ENCODE data around the gene ARSA.
"Not testable (repeated sequence)": the region's sequence is repeated elsewhere in the genome, so short reads cannot be mapped to it uniquely, and the experiment has no call there.

ARSA gene

DNA sequence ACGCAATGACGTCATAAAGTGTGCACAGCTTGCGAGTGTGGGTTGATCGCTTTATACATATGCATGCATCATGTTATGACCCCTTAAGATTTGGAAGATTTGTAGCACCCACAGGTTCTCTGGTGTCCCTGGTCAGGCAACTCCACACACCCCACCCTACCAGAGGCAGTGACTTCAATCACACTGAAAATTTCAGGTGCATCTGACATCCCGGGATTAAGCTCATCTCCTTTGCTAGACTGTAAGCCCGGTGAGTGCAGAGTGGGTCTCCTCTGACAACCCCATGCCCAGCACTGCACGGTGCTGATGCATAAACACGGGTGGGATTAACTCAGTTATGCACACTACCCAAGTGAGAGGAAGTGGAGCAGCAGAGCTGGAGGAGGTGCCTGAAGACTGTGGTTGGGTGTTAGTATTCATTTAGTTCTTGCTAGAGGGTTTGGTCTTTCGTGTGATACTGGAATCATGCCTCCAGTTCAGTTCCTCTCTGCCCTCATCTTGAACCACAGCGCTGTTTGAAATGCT is 6.5 kb downstream of the ARSA start:
- no peak for DNase-seq (ENCODE audit: low read depth, low spot score)
- peaks cover 2% of the 10 kb centered on the region; the same call in 1 of the 2 replicates for H3K4me1 ChIP-seq (ENCODE audit: control insufficient read depth, insufficient read depth, low read length)
- no peak overlapping the region for H3K4me3 ChIP-seq (ENCODE audit: low read length)
- no peaks in the 10 kb centered on the region for H3K36me3 ChIP-seq (ENCODE audit: control insufficient read depth, insufficient read depth, low read length)
- no CpG with 5 or more reads among the region's 10 CpGs for WGBS (ENCODE audit: insufficient coverage, insufficient read length)
- no peaks in the 10 kb centered on the region for H3K9me3 ChIP-seq (ENCODE audit: control insufficient read depth, insufficient read depth, low read length)
- H3K27ac ChIP-seq (ENCODE audit: low read length) = no peak overlapping the region
- H3K27me3 ChIP-seq (ENCODE audit: control insufficient read depth, insufficient read depth, low read length) = no peaks in the 10 kb centered on the region

GRCh38 chr22:50620593-50621355 is 7.2 kb downstream of the ARSA start:
- WGBS (ENCODE audit: insufficient coverage, insufficient read length) = no CpG with 5 or more reads among the region's 25 CpGs
- no peak overlapping the region; the same call in 1 of the 2 replicates for H3K4me3 ChIP-seq (ENCODE audit: low read length)
- peaks cover 2% of the 10 kb centered on the region; the same call in 1 of the 2 replicates for H3K4me1 ChIP-seq (ENCODE audit: control insufficient read depth, insufficient read depth, low read length)
- H3K27me3 ChIP-seq (ENCODE audit: control insufficient read depth, insufficient read depth, low read length) = no peaks in the 10 kb centered on the region
- DNase-seq (ENCODE audit: low read depth, low spot score) = no peak
- H3K27ac ChIP-seq (ENCODE audit: low read length) = no peak overlapping the region
- no peaks in the 10 kb centered on the region for H3K36me3 ChIP-seq (ENCODE audit: control insufficient read depth, insufficient read depth, low read length)
- no peaks in the 10 kb centered on the region for H3K9me3 ChIP-seq (ENCODE audit: control insufficient read depth, insufficient read depth, low read length)

GRCh38 chr22:50614296-50614695 is 13.7 kb downstream of the ARSA start:
- not testable (repeated sequence) for H3K27ac ChIP-seq (ENCODE audit: low read length); DNase-seq (ENCODE audit: low read depth, low spot score); H3K4me3 ChIP-seq (ENCODE audit: low read length); H3K36me3 ChIP-seq (ENCODE audit: control insufficient read depth, insufficient read depth, low read length); H3K27me3 ChIP-seq (ENCODE audit: control insufficient read depth, insufficient read depth, low read length); H3K4me1 ChIP-seq (ENCODE audit: control insufficient read depth, insufficient read depth, low read length); H3K9me3 ChIP-seq (ENCODE audit: control insufficient read depth, insufficient read depth, low read length)
- WGBS (ENCODE audit: insufficient coverage, insufficient read length) = no CpG with 5 or more reads among the region's 3 CpGs

- no peak overlapping the region for H3K27ac ChIP-seq (ENCODE audit: low read length)
- DNase-seq (ENCODE audit: low read depth, low spot score) = no peak
- no peak overlapping the region for H3K4me3 ChIP-seq (ENCODE audit: low read length)
- H3K27me3 ChIP-seq (ENCODE audit: control insufficient read depth, insufficient read depth, low read length) = no peaks in the 10 kb centered on the region
- no CpG with 5 or more reads among the region's 22 CpGs for WGBS (ENCODE audit: insufficient coverage, insufficient read length)
- H3K36me3 ChIP-seq (ENCODE audit: control insufficient read depth, insufficient read depth, low read length) = no peaks in the 10 kb centered on the region
- no peaks in the 10 kb centered on the region for H3K9me3 ChIP-seq (ENCODE audit: control insufficient read depth, insufficient read depth, low read length)
- 0 out of 2 replicates have a peak, but pooled peaks cover 3% of the 10 kb centered on the region for H3K4me1 ChIP-seq (ENCODE audit: control insufficient read depth, insufficient read depth, low read length)
These were observed 14.5 kb downstream of the ARSA start for GRCh38 chr22:50613291-50613981.

DNA sequence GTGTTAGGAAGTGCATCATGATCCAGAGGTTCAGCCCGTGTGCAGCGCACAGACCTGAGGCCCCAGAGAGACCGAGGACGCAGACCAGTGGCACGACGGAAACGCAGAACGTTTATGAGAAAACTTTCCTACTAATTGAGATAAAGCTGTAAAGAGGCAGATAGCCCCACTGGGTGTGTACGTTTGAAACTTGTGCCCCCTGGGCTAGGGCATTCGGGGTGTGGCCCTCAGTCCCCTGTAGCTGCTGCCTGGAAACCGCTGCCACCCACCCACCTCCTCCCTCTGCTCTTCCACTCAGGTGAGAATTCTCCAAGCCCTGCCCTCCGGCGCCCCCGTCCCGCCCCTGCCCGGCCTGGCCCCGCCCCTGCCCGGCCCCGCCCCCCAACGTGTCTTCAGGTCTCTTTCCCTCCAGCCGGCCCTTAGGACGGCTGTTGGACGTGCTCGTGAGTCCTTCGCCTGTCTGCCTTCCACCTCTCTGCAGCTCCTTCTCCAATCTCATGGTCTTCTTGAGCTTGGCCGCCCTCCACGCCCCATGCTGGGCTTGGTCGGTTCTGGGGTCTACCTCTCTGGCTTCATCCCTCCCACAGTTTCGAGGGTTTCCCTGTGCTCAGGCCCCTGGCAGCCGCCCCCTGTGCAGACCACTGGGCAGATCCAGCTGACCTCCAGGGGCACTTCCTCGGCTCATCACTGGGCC is 15.3 kb downstream of the ARSA start:
- H3K9me3 ChIP-seq (ENCODE audit: control insufficient read depth, insufficient read depth, low read length) = no peaks in the 10 kb centered on the region
- H3K36me3 ChIP-seq (ENCODE audit: control insufficient read depth, insufficient read depth, low read length) = no peaks in the 10 kb centered on the region
- no CpG with 5 or more reads among the region's 31 CpGs for WGBS (ENCODE audit: insufficient coverage, insufficient read length)
- no peak overlapping the region for H3K27ac ChIP-seq (ENCODE audit: low read length)
- H3K27me3 ChIP-seq (ENCODE audit: control insufficient read depth, insufficient read depth, low read length) = no peaks in the 10 kb centered on the region
- 0 out of 2 replicates have a peak, but pooled peaks cover 3% of the 10 kb centered on the region for H3K4me1 ChIP-seq (ENCODE audit: control insufficient read depth, insufficient read depth, low read length)
- DNase-seq (ENCODE audit: low read depth, low spot score) = no peak
- no peak overlapping the region for H3K4me3 ChIP-seq (ENCODE audit: low read length)

- no CpG with 5 or more reads among the region's 6 CpGs for WGBS (ENCODE audit: insufficient coverage, insufficient read length)
- Histone ChIP-seq H3K27ac (ENCODE audit: low read length) (no peak overlapping the region), H3K4me1 (ENCODE audit: control insufficient read depth, insufficient read depth, low read length) (0 out of 2 replicates have a peak, but pooled peaks cover 3% of the 10 kb centered on the region), H3K27me3 (ENCODE audit: control insufficient read depth, insufficient read depth, low read length) (no peaks in the 10 kb centered on the region), H3K36me3 (ENCODE audit: control insufficient read depth, insufficient read depth, low read length) (no peaks in the 10 kb centered on the region), H3K9me3 (ENCODE audit: control insufficient read depth, insufficient read depth, low read length) (no peaks in the 10 kb centered on the region), H3K4me3 (ENCODE audit: low read length) (no peak overlapping the region)
- no peak for DNase-seq (ENCODE audit: low read depth, low spot score)
These were observed 15.8 kb downstream of the ARSA start for GRCh38 chr22:50612168-50612527.

DNA sequence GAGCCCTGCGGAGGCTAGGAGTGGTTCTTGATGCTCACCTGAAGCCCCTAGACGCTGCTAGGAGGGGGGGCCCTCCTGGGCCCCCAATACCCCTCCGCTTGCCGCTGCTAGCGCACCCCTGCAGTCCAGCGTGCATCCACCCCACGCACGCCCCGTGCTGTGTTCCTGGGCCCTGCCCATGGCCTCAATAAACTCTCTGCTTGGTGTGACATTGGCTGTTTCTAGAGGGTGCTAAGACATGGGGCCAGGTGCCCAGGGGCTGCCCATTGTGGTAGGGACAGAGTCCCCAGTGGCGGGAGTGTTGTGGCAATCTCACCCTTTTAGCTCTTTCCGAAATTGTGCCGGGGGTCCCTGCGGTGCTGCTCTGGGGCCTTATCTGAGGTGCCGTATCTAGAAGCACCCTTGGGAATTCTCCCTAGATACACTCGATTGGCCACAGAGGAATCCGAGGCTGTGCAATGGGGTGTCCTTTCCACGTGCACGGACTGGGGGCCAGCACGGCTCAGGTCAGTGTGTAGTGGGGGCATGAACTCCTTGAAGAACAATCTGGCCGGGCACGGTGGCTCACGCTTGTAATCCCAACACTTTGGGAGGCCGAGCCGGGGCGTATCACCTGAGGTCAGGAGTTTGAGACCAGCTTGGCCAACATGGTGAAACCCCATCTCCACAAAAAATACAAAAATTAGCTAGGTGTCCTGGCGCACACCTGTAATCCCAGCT is 16.5 kb downstream of the ARSA start:
- Histone ChIP-seq H3K4me3 (ENCODE audit: low read length) (no peak overlapping the region), H3K4me1 (ENCODE audit: control insufficient read depth, insufficient read depth, low read length) (0 out of 2 replicates have a peak, but pooled peaks cover 3% of the 10 kb centered on the region), H3K9me3 (ENCODE audit: control insufficient read depth, insufficient read depth, low read length) (no peaks in the 10 kb centered on the region), H3K27ac (ENCODE audit: low read length) (no peak overlapping the region), H3K27me3 (ENCODE audit: control insufficient read depth, insufficient read depth, low read length) (no peaks in the 10 kb centered on the region), H3K36me3 (ENCODE audit: control insufficient read depth, insufficient read depth, low read length) (no peaks in the 10 kb centered on the region)
- WGBS (ENCODE audit: insufficient coverage, insufficient read length) = no CpG with 5 or more reads among the region's 26 CpGs
- no peak for DNase-seq (ENCODE audit: low read depth, low spot score)

- H3K27ac ChIP-seq (ENCODE audit: low read length) = no peak overlapping the region
- WGBS (ENCODE audit: insufficient coverage, insufficient read length) = no CpG with 5 or more reads among the region's 17 CpGs
- H3K27me3 ChIP-seq (ENCODE audit: control insufficient read depth, insufficient read depth, low read length) = no peaks in the 10 kb centered on the region
- no peaks in the 10 kb centered on the region for H3K36me3 ChIP-seq (ENCODE audit: control insufficient read depth, insufficient read depth, low read length)
- 0 out of 2 replicates have a peak, but pooled peaks cover 3% of the 10 kb centered on the region for H3K4me1 ChIP-seq (ENCODE audit: control insufficient read depth, insufficient read depth, low read length)
- no peaks in the 10 kb centered on the region for H3K9me3 ChIP-seq (ENCODE audit: control insufficient read depth, insufficient read depth, low read length)
- no peak for DNase-seq (ENCODE audit: low read depth, low spot score)
- no peak overlapping the region for H3K4me3 ChIP-seq (ENCODE audit: low read length)
These were observed 17.4 kb downstream of the ARSA start for GRCh38 chr22:50610581-50610980.

GRCh38 chr22:50610041-50610451 is 17.9 kb downstream of the ARSA start:
- Histone ChIP-seq H3K36me3 (ENCODE audit: control insufficient read depth, insufficient read depth, low read length) (no peaks in the 10 kb centered on the region), H3K27me3 (ENCODE audit: control insufficient read depth, insufficient read depth, low read length) (no peaks in the 10 kb centered on the region), H3K27ac (ENCODE audit: low read length) (no peak overlapping the region), H3K4me3 (ENCODE audit: low read length) (no peak overlapping the region), H3K4me1 (ENCODE audit: control insufficient read depth, insufficient read depth, low read length) (0 out of 2 replicates have a peak, but pooled peaks cover 3% of the 10 kb centered on the region), H3K9me3 (ENCODE audit: control insufficient read depth, insufficient read depth, low read length) (no peaks in the 10 kb centered on the region)
- no CpG with 5 or more reads among the region's 11 CpGs for WGBS (ENCODE audit: insufficient coverage, insufficient read length)
- DNase-seq (ENCODE audit: low read depth, low spot score) = no peak

DNA sequence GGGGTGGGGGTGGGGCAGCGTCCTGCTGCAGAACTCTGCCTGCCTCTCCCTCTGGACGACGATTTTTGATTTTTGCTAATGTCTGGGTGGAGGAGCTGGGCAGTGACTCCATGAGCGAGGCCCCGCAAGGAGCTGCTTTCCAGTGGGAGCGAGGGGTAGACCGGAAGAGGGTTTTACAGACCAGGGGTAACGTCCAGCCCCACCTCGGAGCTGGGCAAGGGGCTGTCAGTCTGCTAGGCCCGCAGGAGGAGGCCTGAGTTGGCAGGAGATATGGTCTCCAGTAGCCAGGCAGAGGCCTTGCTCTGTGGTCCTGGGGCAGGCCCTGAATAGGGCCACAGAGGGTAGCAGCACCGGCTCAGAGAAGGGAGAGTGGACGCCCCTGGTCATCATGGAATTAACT is 18.4 kb downstream of the ARSA start:
- Histone ChIP-seq H3K4me3 (ENCODE audit: low read length) (no peak overlapping the region), H3K27me3 (ENCODE audit: control insufficient read depth, insufficient read depth, low read length) (no peaks in the 10 kb centered on the region), H3K36me3 (ENCODE audit: control insufficient read depth, insufficient read depth, low read length) (no peaks in the 10 kb centered on the region), H3K27ac (ENCODE audit: low read length) (no peak overlapping the region), H3K4me1 (ENCODE audit: control insufficient read depth, insufficient read depth, low read length) (0 out of 2 replicates have a peak, but pooled peaks cover 3% of the 10 kb centered on the region), H3K9me3 (ENCODE audit: control insufficient read depth, insufficient read depth, low read length) (no peaks in the 10 kb centered on the region)
- no peak for DNase-seq (ENCODE audit: low read depth, low spot score)
- no CpG with 5 or more reads among the region's 12 CpGs for WGBS (ENCODE audit: insufficient coverage, insufficient read length)
